Measurements from ENCODE around the gene TNFRSF19. TPM values are rescaled to one million over a fixed set of nuclear protein-coding genes. Genes with fewer than 3 reads are reported as not detected.
A peak's percentile ranks its signal among the peaks of the same experiment; 100 is the strongest.

The TNFRSF19 gene
- total RNA-seq, 1 donor from 2014 or later = not detected

DNA sequence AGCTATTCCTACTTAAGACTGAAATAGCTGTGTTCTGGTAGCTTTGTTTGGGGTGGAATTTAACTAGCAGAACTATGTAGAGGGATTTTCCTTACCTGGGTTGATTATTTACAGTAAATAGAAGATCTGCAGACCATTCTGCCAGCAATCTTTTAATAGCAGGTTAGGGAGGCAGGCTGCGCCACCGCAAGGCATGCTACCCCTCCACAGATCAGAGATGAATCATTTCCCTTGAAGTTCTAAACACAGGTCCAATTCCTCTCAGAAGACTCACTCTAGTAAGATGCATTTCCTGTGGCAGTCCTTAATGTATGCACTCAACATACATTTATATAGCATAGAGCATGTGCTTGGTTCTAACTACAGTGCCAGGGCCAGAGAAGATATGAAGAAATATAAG, 109.0 kb downstream of the TNFRSF19 start:
- Mint-ChIP-seq H3K27ac (no peak overlapping the region), H3K4me1 (ENCODE audit: low read depth) (peaks cover 10% of the 10 kb centered on the region)
- intact Hi-C loops (cut with micrococcal nuclease) = no loop called here

DNA sequence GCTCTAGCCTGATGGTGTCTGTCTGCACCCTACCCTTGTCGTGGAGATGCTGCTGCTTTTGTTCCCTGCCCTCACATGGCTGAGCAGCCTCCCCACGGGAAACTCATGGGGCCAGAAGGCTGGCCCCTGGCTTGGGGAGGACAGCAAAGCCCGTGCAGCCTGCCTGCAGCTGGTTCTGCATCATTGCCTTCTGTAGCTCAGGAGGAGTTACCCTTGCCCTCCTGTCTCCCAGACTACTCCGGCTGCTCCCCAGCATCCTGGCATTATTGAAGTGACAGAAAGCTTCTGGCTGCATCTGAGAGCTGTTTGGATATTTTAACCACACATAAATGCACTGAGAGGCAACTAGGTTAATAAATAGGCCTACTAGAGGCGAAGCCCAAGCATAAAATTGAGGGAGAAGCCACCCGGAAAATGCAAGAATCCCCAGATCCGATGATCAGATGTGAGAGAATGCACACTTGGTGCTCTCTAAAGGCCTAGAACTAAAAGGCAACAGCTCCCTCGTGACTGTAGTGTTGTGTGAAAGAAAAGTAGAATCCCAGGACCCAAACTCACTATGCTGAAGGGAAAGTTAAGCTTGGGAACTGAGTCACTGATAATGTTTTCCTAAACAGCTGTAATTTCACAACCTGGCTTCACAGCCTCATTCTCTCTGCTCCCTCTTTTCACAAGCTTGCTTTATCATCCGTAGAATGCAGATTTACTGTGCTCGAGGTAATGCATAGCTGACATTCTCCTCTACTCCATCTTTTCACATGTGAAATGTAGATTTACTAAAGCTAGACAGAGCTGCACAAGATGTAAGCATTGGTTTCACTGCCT, 110.8 kb downstream of the TNFRSF19 start:
- H3K36me3 Mint-ChIP-seq (ENCODE audit: low read depth) = no peaks in the 10 kb centered on the region
- H3K27me3 Mint-ChIP-seq (ENCODE audit: low read depth) = no peaks in the 10 kb centered on the region
- no peak for DNase-seq (ENCODE audit: low spot score)
- no peak overlapping the region for H3K27ac Mint-ChIP-seq
- intact Hi-C loops (cut with micrococcal nuclease) = no loop called here
- no peak overlapping the region for H3K4me3 Mint-ChIP-seq (ENCODE audit: low read depth)
- H3K4me1 Mint-ChIP-seq (ENCODE audit: low read depth) = peaks cover 10% of the 10 kb centered on the region
- peaks cover 31% of the 10 kb centered on the region for H3K9me3 Mint-ChIP-seq

More for the DNA sequence above, 109.0 kb downstream of the TNFRSF19 start:
- DNase-seq (ENCODE audit: low spot score) = no peak
- Mint-ChIP-seq H3K36me3 (ENCODE audit: low read depth) (no peaks in the 10 kb centered on the region), H3K27me3 (ENCODE audit: low read depth) (peaks cover 6% of the 10 kb centered on the region), H3K9me3 (peaks cover 16% of the 10 kb centered on the region), H3K4me3 (ENCODE audit: low read depth) (no peak overlapping the region)

DNA sequence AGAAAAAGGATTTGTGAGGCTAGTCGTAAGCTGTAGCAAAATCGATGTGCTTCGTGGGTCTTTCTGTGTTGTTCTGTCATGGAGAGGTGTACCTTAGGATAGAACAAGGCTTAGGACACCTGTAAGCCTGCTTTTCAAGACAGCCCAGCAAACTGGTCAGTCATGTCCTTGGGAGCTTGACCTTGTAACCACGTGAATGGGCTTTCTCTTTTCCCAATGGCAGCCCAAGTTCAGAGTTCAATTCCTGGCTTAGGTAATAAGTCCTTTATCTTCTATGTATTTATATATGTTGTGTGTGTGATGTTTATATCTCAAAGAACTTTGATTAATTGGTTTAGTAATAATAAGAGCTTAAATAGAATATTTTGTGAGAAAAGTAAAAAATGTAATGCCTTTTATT, 112.9 kb downstream of the TNFRSF19 start:
- intact Hi-C loops (cut with micrococcal nuclease) = no loop called here

GRCh38 chr13:23684647-23685046, 114.4 kb downstream of the TNFRSF19 start:
- no peak overlapping the region for H3K4me3 Mint-ChIP-seq (ENCODE audit: low read depth)
- intact Hi-C loops (cut with micrococcal nuclease) = no loop called here
- no peaks in the 10 kb centered on the region for H3K4me1 Mint-ChIP-seq (ENCODE audit: low read depth)
- H3K27ac Mint-ChIP-seq = no peak overlapping the region
- no peaks in the 10 kb centered on the region for H3K27me3 Mint-ChIP-seq (ENCODE audit: low read depth)
- H3K9me3 Mint-ChIP-seq = peaks cover 32% of the 10 kb centered on the region
- H3K36me3 Mint-ChIP-seq (ENCODE audit: low read depth) = no peaks in the 10 kb centered on the region
- DNase-seq (ENCODE audit: low spot score) = no peak

More for the DNA sequence above, 112.9 kb downstream of the TNFRSF19 start:
- no peak for DNase-seq (ENCODE audit: low spot score)
- Mint-ChIP-seq H3K4me1 (ENCODE audit: low read depth) (peaks cover 10% of the 10 kb centered on the region), H3K27ac (no peak overlapping the region), H3K9me3 (peaks cover 36% of the 10 kb centered on the region), H3K27me3 (ENCODE audit: low read depth) (no peaks in the 10 kb centered on the region), H3K36me3 (ENCODE audit: low read depth) (no peaks in the 10 kb centered on the region), H3K4me3 (ENCODE audit: low read depth) (no peak overlapping the region)

- no peaks in the 10 kb centered on the region for H3K4me1 Mint-ChIP-seq (ENCODE audit: low read depth)
- no peak for DNase-seq (ENCODE audit: low spot score)
- no peak overlapping the region for H3K27ac Mint-ChIP-seq
- intact Hi-C loops (cut with micrococcal nuclease) = no loop called here
- no peak overlapping the region for H3K4me3 Mint-ChIP-seq (ENCODE audit: low read depth)
- H3K9me3 Mint-ChIP-seq = peaks cover 32% of the 10 kb centered on the region
- H3K27me3 Mint-ChIP-seq (ENCODE audit: low read depth) = no peaks in the 10 kb centered on the region
- H3K36me3 Mint-ChIP-seq (ENCODE audit: low read depth) = no peaks in the 10 kb centered on the region
Measured at GRCh38 chr13:23685416-23685815, 115.2 kb downstream of the TNFRSF19 start.

DNA sequence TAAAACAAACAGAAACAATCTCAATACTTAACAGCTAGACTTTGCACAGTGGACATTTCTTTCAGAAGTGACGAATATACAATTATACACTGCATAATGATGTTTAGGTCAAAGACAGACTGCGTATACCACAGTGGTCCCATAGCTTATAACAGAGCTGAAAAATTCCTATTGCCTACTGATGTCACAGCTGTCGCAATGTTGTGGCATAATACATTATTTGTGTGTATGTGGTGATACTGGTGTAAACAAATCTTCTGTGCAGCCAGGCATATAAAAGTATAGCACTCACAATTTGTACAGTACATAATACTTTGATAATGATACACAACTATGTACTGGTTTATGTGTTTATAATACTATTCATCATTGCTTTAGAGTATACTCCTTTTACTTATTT, 116.7 kb downstream of the TNFRSF19 start:
- Mint-ChIP-seq H3K27me3 (ENCODE audit: low read depth) (no peaks in the 10 kb centered on the region), H3K4me3 (ENCODE audit: low read depth) (no peak overlapping the region), H3K27ac (no peak overlapping the region), H3K36me3 (ENCODE audit: low read depth) (no peaks in the 10 kb centered on the region), H3K9me3 (peaks cover 32% of the 10 kb centered on the region), H3K4me1 (ENCODE audit: low read depth) (no peaks in the 10 kb centered on the region)
- intact Hi-C loops (cut with micrococcal nuclease) = no loop called here
- no peak for DNase-seq (ENCODE audit: low spot score)

DNA sequence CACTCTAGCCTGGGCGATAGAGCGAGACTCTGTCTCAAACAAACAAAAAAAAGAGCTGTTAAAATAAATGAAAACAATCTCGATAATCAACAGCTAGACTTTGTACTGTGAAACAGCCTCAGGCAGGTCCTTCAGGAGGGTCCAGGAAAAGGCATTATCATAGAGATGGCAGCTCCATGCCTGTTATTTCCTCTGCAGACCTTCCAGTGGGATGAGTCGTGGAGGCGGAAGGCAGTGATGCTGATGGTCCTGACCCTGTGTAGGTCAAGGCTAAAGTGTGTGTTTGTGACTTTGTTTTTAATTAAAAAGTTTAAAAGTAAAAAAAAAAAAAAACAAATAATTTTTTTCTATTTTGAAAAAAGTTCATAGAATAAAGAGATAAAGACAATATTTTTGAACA, 117.4 kb downstream of the TNFRSF19 start:
- no peak overlapping the region for H3K4me3 Mint-ChIP-seq (ENCODE audit: low read depth)
- peaks cover 32% of the 10 kb centered on the region for H3K9me3 Mint-ChIP-seq
- H3K4me1 Mint-ChIP-seq (ENCODE audit: low read depth) = no peaks in the 10 kb centered on the region
- H3K27ac Mint-ChIP-seq = no peak overlapping the region
- DNase-seq (ENCODE audit: low spot score) = no peak
- no peaks in the 10 kb centered on the region for H3K27me3 Mint-ChIP-seq (ENCODE audit: low read depth)
- H3K36me3 Mint-ChIP-seq (ENCODE audit: low read depth) = no peaks in the 10 kb centered on the region
- intact Hi-C loops (cut with micrococcal nuclease) = no loop called here

DNA sequence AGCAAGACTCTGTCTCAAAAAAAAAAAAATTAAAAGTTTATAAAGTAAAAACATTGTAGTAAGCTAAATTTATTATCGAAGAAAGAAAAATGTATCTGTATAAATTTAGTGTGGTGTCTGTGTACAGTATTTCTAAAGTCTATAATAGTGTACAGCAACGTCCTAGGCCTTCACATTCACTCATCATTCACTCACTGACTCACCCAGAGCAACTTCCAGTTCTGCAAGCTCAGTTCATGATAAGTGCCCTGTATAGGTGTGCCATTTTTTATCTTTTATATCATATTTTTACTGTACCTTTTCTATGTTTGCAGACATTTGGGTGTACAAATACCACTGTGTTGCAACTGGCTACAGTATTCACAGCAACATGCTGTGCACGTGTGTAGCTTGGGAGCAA, 118.1 kb downstream of the TNFRSF19 start:
- no peaks in the 10 kb centered on the region for H3K27me3 Mint-ChIP-seq (ENCODE audit: low read depth)
- intact Hi-C loops (cut with micrococcal nuclease) = no loop called here
- no peak for DNase-seq (ENCODE audit: low spot score)
- H3K4me3 Mint-ChIP-seq (ENCODE audit: low read depth) = no peak overlapping the region
- no peaks in the 10 kb centered on the region for H3K36me3 Mint-ChIP-seq (ENCODE audit: low read depth)
- peaks cover 28% of the 10 kb centered on the region for H3K9me3 Mint-ChIP-seq
- H3K27ac Mint-ChIP-seq = no peak overlapping the region
- no peaks in the 10 kb centered on the region for H3K4me1 Mint-ChIP-seq (ENCODE audit: low read depth)

- Mint-ChIP-seq H3K4me3 (ENCODE audit: low read depth) (no peak overlapping the region), H3K27me3 (ENCODE audit: low read depth) (no peaks in the 10 kb centered on the region), H3K27ac (no peak overlapping the region), H3K9me3 (peaks cover 9% of the 10 kb centered on the region), H3K36me3 (ENCODE audit: low read depth) (no peaks in the 10 kb centered on the region), H3K4me1 (ENCODE audit: low read depth) (peaks cover under 1% of the 10 kb centered on the region)
- no peak for DNase-seq (ENCODE audit: low spot score)
- intact Hi-C loops (cut with micrococcal nuclease) = no loop called here
Measured at GRCh38 chr13:23690668-23691067, 120.5 kb downstream of the TNFRSF19 start.

DNA sequence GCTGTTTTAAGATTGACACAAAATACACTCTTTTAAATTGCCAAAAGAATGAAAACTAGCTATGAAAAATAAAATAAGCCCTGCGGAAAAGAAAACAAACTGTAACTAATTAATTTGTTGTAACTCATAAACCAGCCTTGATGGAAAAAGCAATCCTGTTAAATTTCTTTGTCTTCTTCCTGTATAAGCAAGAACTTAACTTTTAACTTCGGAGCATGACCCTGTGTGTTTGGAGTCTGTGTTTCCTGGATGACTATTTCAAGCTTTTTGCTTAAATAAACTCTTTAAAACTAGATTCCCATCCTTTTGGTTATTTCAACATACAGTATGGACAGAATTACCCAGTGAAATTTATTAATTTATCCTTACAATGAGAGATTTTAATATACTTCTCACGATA, 122.6 kb downstream of the TNFRSF19 start:
- H3K9me3 Mint-ChIP-seq = no peaks in the 10 kb centered on the region
- DNase-seq (ENCODE audit: low spot score) = no peak
- no peak overlapping the region for H3K27ac Mint-ChIP-seq
- intact Hi-C loops (cut with micrococcal nuclease) = no loop called here
- no peaks in the 10 kb centered on the region for H3K27me3 Mint-ChIP-seq (ENCODE audit: low read depth)
- H3K4me3 Mint-ChIP-seq (ENCODE audit: low read depth) = no peak overlapping the region
- H3K4me1 Mint-ChIP-seq (ENCODE audit: low read depth) = peaks cover 10% of the 10 kb centered on the region
- H3K36me3 Mint-ChIP-seq (ENCODE audit: low read depth) = no peaks in the 10 kb centered on the region

GRCh38 chr13:23695196-23695595, 125.0 kb downstream of the TNFRSF19 start:
- intact Hi-C loops (cut with micrococcal nuclease) = no loop called here

DNA sequence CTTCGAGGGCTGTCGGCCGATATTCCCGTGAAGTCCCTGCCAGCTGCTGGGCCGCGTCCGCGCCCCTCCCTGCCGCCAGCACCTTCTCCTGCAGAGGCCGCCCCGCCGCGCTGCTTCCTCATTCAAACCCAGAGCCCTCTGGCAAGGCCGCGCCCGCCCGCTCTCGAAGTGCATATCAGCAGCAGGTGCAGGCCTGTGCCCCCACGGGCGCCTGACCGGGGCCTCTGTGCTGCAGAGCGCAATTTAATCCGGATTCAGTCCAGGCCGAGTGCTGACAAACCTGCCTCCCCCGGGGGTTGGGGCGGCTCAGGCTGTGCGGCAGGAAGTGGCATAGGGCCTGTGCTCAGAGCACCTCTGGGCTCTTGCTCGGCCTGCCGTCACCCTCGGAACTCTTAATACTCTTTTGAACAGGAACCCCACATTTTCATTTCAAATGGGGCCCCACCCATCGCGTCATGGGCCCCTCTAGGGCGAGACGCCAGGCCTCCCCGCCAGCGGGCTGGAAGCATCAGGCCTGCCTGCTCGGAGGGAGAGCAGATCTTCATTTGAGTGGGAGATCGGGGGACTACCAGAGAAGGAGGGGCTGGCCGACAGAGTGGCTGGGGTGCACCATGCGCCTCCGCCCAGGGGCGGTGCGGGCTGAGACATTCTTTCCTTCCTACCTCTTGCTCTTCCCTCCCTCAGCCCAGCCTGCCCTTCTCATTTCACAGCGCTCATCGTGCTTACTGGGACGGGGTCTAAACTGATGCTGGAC, 125.7 kb downstream of the TNFRSF19 start:
- H3K27me3 Mint-ChIP-seq (ENCODE audit: low read depth) = no peaks in the 10 kb centered on the region
- no peaks in the 10 kb centered on the region for H3K9me3 Mint-ChIP-seq
- peaks cover 10% of the 10 kb centered on the region for H3K4me1 Mint-ChIP-seq (ENCODE audit: low read depth)
- intact Hi-C loops (cut with micrococcal nuclease) = no loop called here
- peak; percentile 49 for DNase-seq (ENCODE audit: low spot score)
- peak overlapping the region; percentile 78 for H3K27ac Mint-ChIP-seq
- no peaks in the 10 kb centered on the region for H3K36me3 Mint-ChIP-seq (ENCODE audit: low read depth)
- H3K4me3 Mint-ChIP-seq (ENCODE audit: low read depth) = peak overlapping the region; percentile 63

More at GRCh38 chr13:23695196-23695595, 125.0 kb downstream of the TNFRSF19 start:
- no peaks in the 10 kb centered on the region for H3K36me3 Mint-ChIP-seq (ENCODE audit: low read depth)
- H3K27ac Mint-ChIP-seq = no peak overlapping the region
- H3K4me1 Mint-ChIP-seq (ENCODE audit: low read depth) = peaks cover 10% of the 10 kb centered on the region
- no peaks in the 10 kb centered on the region for H3K27me3 Mint-ChIP-seq (ENCODE audit: low read depth)
- H3K4me3 Mint-ChIP-seq (ENCODE audit: low read depth) = no peak overlapping the region
- no peak for DNase-seq (ENCODE audit: low spot score)
- no peaks in the 10 kb centered on the region for H3K9me3 Mint-ChIP-seq

GRCh38 chr13:23696610-23697009, 126.4 kb downstream of the TNFRSF19 start:
- no peaks in the 10 kb centered on the region for H3K36me3 Mint-ChIP-seq (ENCODE audit: low read depth)
- no peak for DNase-seq (ENCODE audit: low spot score)
- H3K4me3 Mint-ChIP-seq (ENCODE audit: low read depth) = no peak overlapping the region
- H3K27me3 Mint-ChIP-seq (ENCODE audit: low read depth) = no peaks in the 10 kb centered on the region
- no peak overlapping the region for H3K27ac Mint-ChIP-seq
- no peaks in the 10 kb centered on the region for H3K9me3 Mint-ChIP-seq
- peaks cover 10% of the 10 kb centered on the region for H3K4me1 Mint-ChIP-seq (ENCODE audit: low read depth)
- intact Hi-C loops (cut with micrococcal nuclease) = no loop called here

Data from activated T-helper 2 cell treated with anti-CD3 and anti-CD28 coated beads, Interferon-gamma antibody, Interleukin-2, Interleukin-4, amounts not matched to agents 10 μg/mL and 5 μg/mL and 100 μg/mL, durations not matched to agents 14 hours and 24 hours and 36 hours (primary cell).